Thyroid gland (tissue), 4 donors: ENCODE results near the gene SPATA20.

Experiments
- CTCF ChIP-seq, 6 experiments: fragments of 200-600 bp in 3 of 6; fragments of 450-650 bp in 3 of 6; sonication (generic) in 3 of 6; IDR thresholded peaks; one replicate each; pipeline ENCODE4 v1.5.1; 2016 to 2019; ENCODE audit warnings: antibody characterized with exemption in 6 of 6, mild to moderate bottlenecking in 2 of 6, inconsistent platforms in 1 of 6, moderate library complexity in 1 of 6
- POLR2A ChIP-seq, 2 donors: fragments of 450-650 bp; IDR thresholded peaks; one replicate each; pipeline ENCODE4 v1.6.1; 2017; ENCODE audit warnings: antibody characterized with exemption in 2 of 2, mild to moderate bottlenecking in 2 of 2, moderate library complexity in 1 of 2

DNA sequence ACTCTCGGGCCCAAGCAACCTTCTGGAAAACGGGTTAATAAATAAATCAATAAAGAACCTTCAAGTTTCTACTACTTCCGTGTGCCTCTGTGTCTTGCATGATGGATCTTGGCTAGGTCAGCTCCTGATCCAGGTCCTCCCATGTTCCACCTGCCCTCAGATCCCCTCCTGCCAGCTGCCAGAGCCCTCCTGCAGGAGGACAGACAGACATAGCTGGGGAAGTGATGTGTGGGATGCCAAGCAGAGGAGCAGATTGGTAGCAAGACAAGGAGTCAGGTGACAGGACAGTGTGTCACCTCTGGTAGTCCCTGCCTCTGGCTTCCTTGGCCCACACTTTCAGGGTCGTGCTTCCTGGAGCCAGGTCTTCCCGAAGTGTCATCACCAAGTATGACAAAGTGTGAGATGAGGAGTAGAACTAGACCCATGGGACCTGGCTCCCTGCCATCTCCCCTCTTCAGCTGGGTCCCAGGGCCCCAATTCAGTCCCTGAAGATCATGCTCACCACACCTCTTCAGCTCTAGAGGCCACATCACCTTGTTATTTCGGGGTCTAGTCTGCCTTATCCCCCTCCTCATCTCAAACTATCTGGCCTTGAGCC, 15.4 kb upstream of the SPATA20 start:
- TF ChIP-seq POLR2A (IDR thresholded peaks at IDR 0.05) = no peak
- TF ChIP-seq CTCF (IDR thresholded peaks at IDR 0.05) = no peak
